Suprapubic skin (tissue), 4 donors: ENCODE results near the gene OR52I2.

ENCODE experiments used
- EP300 ChIP-seq: sonication (generic); formaldehyde crosslinking; IDR thresholded peaks from one replicate; pipeline ENCODE4 v1.6.1; 2017; ENCODE audit warnings: antibody characterized with exemption
- POLR2A ChIP-seq, 2 donors: fragments of 450-650 bp; IDR thresholded peaks; one replicate each; pipeline ENCODE4 v1.6.1; 2017; ENCODE audit warnings: antibody characterized with exemption in 2 of 2, mild to moderate bottlenecking in 2 of 2, moderate library complexity in 2 of 2
- POLR2AphosphoS5 ChIP-seq, 3 donors: sonication (generic); formaldehyde crosslinking; IDR thresholded peaks; one replicate each; pipeline ENCODE4 v1.6.1; 2017; ENCODE audit warnings: antibody characterized with exemption in 3 of 3
- TF ChIP-seq, protein P1 (sequence below), 2 donors: fragments of 200-600 bp in 1 of 2; fragments of 450-650 bp in 1 of 2; sonication (generic) in 1 of 2; IDR thresholded peaks; one replicate each; pipeline ENCODE4 v1.5.1; 2016 to 2019; ENCODE audit warnings: antibody characterized with exemption in 2 of 2, mild to moderate bottlenecking in 1 of 2, moderate library complexity in 1 of 2

DNA sequence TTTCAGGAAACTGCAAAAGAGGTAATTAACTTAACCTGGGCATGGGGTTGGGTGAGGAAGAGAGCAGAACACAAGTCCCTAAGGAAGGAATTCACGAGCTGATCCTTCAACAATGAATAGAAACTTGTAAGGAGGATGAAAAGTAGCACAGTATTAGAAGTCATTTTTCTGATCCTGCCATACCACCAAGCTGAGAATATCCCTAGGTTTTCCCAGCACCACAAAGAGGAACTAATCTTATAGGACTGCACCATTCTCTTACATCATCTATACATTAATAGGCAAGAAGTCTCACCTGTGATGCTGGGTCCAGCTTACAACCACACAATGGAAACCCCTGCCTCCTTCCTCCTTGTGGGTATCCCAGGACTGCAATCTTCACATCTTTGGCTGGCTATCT is 12.2 kb downstream of the OR52I2 start, which contains the start of gene OR52I1:
- TF ChIP-seq, protein P1, sequence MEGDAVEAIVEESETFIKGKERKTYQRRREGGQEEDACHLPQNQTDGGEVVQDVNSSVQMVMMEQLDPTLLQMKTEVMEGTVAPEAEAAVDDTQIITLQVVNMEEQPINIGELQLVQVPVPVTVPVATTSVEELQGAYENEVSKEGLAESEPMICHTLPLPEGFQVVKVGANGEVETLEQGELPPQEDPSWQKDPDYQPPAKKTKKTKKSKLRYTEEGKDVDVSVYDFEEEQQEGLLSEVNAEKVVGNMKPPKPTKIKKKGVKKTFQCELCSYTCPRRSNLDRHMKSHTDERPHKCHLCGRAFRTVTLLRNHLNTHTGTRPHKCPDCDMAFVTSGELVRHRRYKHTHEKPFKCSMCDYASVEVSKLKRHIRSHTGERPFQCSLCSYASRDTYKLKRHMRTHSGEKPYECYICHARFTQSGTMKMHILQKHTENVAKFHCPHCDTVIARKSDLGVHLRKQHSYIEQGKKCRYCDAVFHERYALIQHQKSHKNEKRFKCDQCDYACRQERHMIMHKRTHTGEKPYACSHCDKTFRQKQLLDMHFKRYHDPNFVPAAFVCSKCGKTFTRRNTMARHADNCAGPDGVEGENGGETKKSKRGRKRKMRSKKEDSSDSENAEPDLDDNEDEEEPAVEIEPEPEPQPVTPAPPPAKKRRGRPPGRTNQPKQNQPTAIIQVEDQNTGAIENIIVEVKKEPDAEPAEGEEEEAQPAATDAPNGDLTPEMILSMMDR (IDR thresholded peaks at IDR 0.05), result no peak
- no peak for TF ChIP-seq POLR2A (IDR thresholded peaks at IDR 0.05)
- no peak for TF ChIP-seq POLR2AphosphoS5 (IDR thresholded peaks at IDR 0.05)
- TF ChIP-seq EP300, result no peak
